ENCODE data around the gene GRAMD2A. TPM values are rescaled to one million over a fixed set of nuclear protein-coding genes. Genes with fewer than 3 reads are reported as not detected.
"Not testable (repeated sequence)": the region's sequence is repeated elsewhere in the genome, so short reads cannot be mapped to it uniquely, and the experiment has no call there.

Gene GRAMD2A
- total RNA-seq, 4 donors from 2014 or later, result 0.19 to 0.46 (median 0.24) TPM; not detected in 1

DNA sequence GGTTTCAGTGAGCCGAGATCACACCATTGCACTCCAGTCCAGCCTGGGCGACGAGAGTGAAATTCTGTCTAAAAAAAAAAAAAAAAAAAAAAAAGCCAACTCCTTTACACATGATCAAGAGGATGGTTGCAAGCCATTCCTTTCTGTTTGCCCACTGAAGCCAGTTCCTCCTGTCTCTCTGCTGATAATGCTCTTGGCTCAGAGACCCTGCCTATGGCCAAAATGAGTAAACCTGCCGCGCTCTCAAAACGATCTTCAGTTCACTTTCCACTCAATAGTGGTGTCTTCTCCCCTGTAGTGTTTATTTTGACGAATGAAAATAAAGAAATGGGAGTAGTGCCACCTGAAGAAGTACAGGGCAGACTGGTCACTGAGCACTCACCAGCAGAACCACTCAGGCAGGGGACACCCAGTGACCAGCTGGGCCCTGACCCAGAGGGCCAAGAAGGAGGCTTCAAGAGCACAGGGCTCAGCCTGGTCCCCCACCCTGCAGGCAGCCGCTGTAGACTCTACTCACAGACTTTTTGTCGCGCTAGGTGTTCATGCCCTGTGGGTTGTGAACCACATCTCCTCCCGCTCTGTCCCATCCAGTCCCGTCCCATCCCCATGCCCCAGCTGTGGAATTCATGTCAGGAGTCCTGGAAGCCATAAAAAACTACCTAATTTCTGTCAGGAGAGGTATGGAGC, 23.6 kb downstream of the GRAMD2A start:
- TF ChIP-seq, protein P1, sequence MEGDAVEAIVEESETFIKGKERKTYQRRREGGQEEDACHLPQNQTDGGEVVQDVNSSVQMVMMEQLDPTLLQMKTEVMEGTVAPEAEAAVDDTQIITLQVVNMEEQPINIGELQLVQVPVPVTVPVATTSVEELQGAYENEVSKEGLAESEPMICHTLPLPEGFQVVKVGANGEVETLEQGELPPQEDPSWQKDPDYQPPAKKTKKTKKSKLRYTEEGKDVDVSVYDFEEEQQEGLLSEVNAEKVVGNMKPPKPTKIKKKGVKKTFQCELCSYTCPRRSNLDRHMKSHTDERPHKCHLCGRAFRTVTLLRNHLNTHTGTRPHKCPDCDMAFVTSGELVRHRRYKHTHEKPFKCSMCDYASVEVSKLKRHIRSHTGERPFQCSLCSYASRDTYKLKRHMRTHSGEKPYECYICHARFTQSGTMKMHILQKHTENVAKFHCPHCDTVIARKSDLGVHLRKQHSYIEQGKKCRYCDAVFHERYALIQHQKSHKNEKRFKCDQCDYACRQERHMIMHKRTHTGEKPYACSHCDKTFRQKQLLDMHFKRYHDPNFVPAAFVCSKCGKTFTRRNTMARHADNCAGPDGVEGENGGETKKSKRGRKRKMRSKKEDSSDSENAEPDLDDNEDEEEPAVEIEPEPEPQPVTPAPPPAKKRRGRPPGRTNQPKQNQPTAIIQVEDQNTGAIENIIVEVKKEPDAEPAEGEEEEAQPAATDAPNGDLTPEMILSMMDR (IDR thresholded peaks at IDR 0.05), result no peak
- DNase-seq (ENCODE audit: low spot score) (no peak), ATAC-seq (ENCODE audit: low FRiP score) (no peak)

DNA sequence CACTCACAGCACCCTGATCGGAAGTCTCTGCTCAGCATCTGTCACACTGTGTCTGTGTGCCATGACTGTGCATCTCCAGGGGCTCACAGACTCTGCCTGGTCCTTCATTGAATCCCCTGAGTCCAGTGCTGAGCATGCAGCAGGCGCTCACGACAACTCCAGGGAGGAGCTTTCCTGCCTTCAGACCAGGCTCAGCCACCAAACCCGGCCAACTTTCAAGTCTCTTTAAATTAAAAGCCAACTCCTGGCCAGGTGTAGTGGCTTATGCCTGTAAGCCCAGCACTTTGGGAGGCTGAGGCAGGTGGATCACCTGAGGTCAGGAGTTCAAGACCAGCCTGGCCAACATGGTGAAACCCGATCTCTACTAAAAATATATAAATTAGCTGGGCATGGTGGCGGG, 24.2 kb downstream of the GRAMD2A start:
- TF ChIP-seq, protein P1 (IDR thresholded peaks at IDR 0.05), result no peak
- DNase-seq (ENCODE audit: low spot score) (no peak), ATAC-seq (ENCODE audit: low FRiP score) (no peak)

- TF ChIP-seq, protein P1 (IDR thresholded peaks at IDR 0.05), result no peak
- DNase-seq (ENCODE audit: low spot score) (no peak), ATAC-seq (ENCODE audit: low FRiP score) (no peak)
Measured at GRCh38 chr15:72172796-72173195, 24.8 kb downstream of the GRAMD2A start.

DNA sequence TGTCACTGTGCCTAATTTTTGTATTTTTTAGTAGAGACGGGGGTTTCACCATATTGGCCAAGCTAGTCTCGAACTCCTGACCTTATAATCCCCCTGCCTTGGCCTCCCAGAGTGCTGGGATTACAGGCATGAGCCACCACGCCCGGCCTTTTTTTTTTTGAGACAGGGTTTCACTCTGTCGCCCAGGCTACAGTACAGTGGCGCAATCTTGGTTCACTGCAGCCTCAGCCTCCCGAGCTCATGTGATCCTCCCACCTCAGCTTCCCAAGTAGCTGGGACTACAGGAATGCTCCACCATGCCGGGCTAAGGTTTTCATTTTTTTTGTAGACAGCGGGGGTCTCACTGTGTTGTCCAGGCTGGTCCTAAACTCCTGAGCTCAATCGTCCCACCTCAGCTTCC, 25.6 kb downstream of the GRAMD2A start:
- not testable (repeated sequence) for ATAC-seq (ENCODE audit: low FRiP score); DNase-seq (ENCODE audit: low spot score)

DNA sequence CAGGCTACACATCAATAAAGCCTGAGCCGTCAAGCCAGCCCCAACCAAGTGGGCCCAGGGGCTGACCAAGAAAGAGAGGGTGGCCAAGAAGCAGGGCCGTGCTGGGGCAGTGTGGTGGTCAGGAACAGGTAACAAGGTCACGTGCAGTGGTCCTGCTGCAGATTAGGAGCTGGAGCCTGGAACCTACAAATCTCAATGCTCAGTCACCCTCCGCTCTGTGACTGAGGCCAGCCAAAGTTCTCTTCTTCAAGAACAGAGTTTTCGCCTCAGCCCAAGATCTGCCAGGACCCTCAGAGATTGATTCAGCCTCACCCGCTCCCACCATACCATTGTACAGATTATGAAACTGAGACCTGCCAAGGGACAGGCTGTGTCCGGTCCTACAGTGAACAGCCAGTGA, 26.9 kb downstream of the GRAMD2A start:
- DNase-seq (ENCODE audit: low spot score), result no peak
- TF ChIP-seq, protein P1 (IDR thresholded peaks at IDR 0.05), result no peak
- no peak for ATAC-seq (ENCODE audit: low FRiP score)

DNA sequence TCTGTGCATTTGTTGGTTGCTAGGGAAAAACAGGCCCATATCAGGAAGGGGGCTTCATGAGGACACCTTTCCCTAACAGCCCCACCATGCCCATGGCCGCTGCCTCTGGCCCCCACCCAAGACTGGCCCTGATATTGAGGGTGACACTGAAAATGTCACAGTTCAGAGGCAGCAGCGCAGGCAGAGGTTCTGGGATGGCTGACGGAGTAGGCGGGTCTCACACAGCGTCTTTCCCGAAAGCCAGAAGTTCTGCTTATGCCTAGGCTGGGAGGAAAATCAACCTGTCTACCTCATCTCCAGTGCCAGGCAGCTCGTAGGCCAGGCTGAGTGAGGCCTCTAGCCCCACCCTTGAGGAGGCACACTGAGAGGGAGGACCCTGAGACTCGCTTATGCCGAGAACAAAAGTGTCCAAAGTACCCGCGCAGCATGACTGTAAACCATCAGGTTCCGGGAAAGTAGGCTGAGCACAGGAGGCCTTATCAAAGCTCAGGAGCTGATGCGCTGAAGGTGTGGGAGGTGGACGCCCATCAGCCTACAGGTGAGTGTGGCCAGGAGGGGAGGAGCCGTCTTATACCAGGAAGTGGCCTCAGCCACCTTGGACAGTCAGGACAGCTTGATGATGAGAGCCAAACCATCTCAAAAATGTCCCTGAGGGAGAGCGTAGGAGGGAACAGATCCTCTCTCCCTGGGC, 27.5 kb downstream of the GRAMD2A start:
- TF ChIP-seq, protein P1 (IDR thresholded peaks at IDR 0.05), result no peak
- no peak for DNase-seq (ENCODE audit: low spot score)
- ATAC-seq (ENCODE audit: low FRiP score), result no peak

GRCh38 chr15:72169236-72169920, 28.2 kb downstream of the GRAMD2A start:
- TF ChIP-seq, protein P1 (IDR thresholded peaks at IDR 0.05), result no peak
- no peak for DNase-seq (ENCODE audit: low spot score)
- no peak for ATAC-seq (ENCODE audit: low FRiP score)

Measured in omental fat pad (tissue), 4 donors.